ENCODE data around the gene KIF26B.

The KIF26B gene

GRCh38 chr1:245614476-245614875 is 459.7 kb downstream of the KIF26B start (continued):
- TF ChIP-seq, protein P1, sequence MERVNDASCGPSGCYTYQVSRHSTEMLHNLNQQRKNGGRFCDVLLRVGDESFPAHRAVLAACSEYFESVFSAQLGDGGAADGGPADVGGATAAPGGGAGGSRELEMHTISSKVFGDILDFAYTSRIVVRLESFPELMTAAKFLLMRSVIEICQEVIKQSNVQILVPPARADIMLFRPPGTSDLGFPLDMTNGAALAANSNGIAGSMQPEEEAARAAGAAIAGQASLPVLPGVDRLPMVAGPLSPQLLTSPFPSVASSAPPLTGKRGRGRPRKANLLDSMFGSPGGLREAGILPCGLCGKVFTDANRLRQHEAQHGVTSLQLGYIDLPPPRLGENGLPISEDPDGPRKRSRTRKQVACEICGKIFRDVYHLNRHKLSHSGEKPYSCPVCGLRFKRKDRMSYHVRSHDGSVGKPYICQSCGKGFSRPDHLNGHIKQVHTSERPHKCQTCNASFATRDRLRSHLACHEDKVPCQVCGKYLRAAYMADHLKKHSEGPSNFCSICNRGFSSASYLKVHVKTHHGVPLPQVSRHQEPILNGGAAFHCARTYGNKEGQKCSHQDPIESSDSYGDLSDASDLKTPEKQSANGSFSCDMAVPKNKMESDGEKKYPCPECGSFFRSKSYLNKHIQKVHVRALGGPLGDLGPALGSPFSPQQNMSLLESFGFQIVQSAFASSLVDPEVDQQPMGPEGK (CRISPR knock-in tag; IDR thresholded peaks at IDR 0.05; ENCODE audit: borderline replicate concordance) = no peak
- no peak for TF ChIP-seq ISL1 (CRISPR knock-in tag; IDR thresholded peaks at IDR 0.05)
- no peak for TF ChIP-seq RARB (CRISPR knock-in tag; IDR thresholded peaks at IDR 0.05)

DNA sequence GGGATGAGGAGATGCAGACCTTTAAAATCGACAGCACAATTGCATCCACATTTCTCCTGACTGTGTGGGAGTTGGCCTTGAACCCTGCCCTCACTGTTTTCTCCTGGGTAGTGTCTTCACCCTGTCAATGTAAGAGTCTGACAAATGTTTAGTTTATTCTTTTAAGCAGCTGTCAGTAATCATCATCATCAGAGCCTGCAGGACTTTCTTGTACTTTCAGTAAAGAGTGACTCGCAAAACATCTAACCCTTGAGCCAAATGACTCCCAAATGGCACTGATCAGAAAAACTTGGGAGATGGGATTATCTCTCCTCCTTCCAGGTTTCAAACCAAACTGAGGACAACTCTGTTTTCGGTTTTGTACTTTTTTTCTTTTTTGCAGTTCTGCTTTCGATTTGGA is 460.2 kb downstream of the KIF26B start:
- TF ChIP-seq RARB (CRISPR knock-in tag; IDR thresholded peaks at IDR 0.05) (no peak), ZFP30 (CRISPR knock-in tag; IDR thresholded peaks at IDR 0.05) (no peak), PPARA (CRISPR knock-in tag; IDR thresholded peaks at IDR 0.05; ENCODE audit: borderline replicate concordance) (no peak), ARNTL (CRISPR knock-in tag; IDR thresholded peaks at IDR 0.05; ENCODE audit: borderline replicate concordance, low read depth) (no peak), CSDC2 (CRISPR knock-in tag; IDR thresholded peaks at IDR 0.05) (no peak), ZFP3 (CRISPR knock-in tag; IDR thresholded peaks at IDR 0.05) (no peak)
- ATAC-seq = peak; percentile 69

DNA sequence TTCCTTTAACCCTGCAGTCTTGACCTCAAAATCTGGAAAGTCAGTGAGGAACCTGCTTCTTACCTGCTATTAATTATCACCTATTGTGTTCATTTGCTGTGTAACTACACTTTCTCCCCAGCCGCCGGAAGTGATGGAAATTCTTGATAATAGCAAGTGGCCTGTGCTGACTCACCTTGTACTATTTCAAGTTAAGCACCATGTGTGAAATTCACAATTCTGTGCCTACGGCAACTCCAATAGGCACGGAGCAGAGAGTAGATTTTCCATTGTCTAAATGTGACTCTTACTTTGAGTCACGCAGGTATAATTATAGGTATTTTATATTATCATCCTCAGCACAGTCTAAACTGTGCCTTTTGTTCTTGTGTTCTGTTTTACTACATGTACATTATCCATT is 466.8 kb downstream of the KIF26B start:
- no peak for TF ChIP-seq ZNF565 (CRISPR knock-in tag; conservative IDR thresholded peaks at IDR 0.05; ENCODE audit: low read depth)
- no peak for TF ChIP-seq ZFP30 (CRISPR knock-in tag; IDR thresholded peaks at IDR 0.05)
- TF ChIP-seq ZNF70 (CRISPR knock-in tag; IDR thresholded peaks at IDR 0.05) = no peak
- no peak for TF ChIP-seq ZFP3 (CRISPR knock-in tag; IDR thresholded peaks at IDR 0.05)
- TF ChIP-seq ESRRG (CRISPR knock-in tag; IDR thresholded peaks at IDR 0.05) = no peak
- TF ChIP-seq ISL1 (CRISPR knock-in tag; IDR thresholded peaks at IDR 0.05) = no peak
- TF ChIP-seq OSR1 (CRISPR knock-in tag; IDR thresholded peaks at IDR 0.05) = no peak
- TF ChIP-seq RARB (CRISPR knock-in tag; IDR thresholded peaks at IDR 0.05) = no peak
- no peak for TF ChIP-seq ZNF8 (CRISPR knock-in tag; IDR thresholded peaks at IDR 0.05)
- TF ChIP-seq, protein P1 (CRISPR knock-in tag; IDR thresholded peaks at IDR 0.05; ENCODE audit: borderline replicate concordance) = no peak
- no peak for TF ChIP-seq CSDC2 (CRISPR knock-in tag; IDR thresholded peaks at IDR 0.05)
- TF ChIP-seq TCF4 (CRISPR knock-in tag; IDR thresholded peaks at IDR 0.05; ENCODE audit: borderline replicate concordance) = no peak
- TF ChIP-seq CSRNP3 (CRISPR knock-in tag; IDR thresholded peaks at IDR 0.05) = no peak
- no peak for TF ChIP-seq BACH2 (CRISPR knock-in tag; IDR thresholded peaks at IDR 0.05; ENCODE audit: borderline replicate concordance)
- no peak for TF ChIP-seq CREB5 (CRISPR knock-in tag; IDR thresholded peaks at IDR 0.05; ENCODE audit: low read depth)
- TF ChIP-seq, protein P2, sequence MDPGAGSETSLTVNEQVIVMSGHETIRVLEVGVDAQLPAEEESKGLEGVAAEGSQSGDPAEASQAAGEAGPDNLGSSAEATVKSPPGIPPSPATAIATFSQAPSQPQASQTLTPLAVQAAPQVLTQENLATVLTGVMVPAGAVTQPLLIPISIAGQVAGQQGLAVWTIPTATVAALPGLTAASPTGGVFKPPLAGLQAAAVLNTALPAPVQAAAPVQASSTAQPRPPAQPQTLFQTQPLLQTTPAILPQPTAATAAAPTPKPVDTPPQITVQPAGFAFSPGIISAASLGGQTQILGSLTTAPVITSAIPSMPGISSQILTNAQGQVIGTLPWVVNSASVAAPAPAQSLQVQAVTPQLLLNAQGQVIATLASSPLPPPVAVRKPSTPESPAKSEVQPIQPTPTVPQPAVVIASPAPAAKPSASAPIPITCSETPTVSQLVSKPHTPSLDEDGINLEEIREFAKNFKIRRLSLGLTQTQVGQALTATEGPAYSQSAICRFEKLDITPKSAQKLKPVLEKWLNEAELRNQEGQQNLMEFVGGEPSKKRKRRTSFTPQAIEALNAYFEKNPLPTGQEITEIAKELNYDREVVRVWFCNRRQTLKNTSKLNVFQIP (CRISPR knock-in tag; IDR thresholded peaks at IDR 0.05; ENCODE audit: borderline replicate concordance, low read depth) = no peak
- ATAC-seq = no peak

DNA sequence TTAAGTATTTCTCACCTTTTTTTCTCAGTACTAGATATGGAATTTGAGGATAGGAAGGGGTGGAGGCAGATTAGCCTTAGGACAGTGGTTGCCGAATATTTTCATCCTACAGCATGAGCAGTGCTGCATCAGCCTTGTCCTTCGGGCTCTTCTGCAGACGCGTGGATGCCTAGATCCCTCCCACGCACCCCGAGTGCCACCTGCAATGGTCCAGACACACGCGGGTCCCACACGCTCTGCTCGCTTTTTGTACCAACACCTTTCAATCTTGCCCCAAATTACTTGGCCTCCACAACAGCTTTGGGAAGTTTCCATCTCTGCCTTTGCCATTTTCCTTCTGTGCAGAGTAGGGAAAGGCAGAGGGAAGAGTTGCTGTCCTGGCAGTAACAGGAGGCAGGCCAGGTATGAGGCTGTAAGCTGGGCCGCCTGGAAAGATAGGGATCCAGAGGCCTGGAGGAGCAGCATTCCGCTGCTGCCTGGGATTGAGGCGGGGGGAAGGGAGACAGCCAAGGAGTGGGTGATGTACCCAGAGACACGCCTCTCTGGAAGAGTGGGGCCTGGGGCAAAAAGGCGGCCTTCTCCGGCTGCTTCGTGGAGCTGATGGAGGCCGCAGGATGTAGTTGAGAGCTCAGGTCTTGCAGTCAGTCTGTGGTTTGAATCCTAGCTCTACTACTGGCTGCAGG is 467.7 kb downstream of the KIF26B start:
- ATAC-seq = peak; percentile 32; the same call in 2 of the 3 replicates
- TF ChIP-seq ARNTL (CRISPR knock-in tag; IDR thresholded peaks at IDR 0.05; ENCODE audit: borderline replicate concordance, low read depth) = no peak
- no peak for TF ChIP-seq ZNF565 (CRISPR knock-in tag; conservative IDR thresholded peaks at IDR 0.05; ENCODE audit: low read depth)

All from SK-N-SH treated with all-trans-retinoic acid at 6 μM for 48 hours (cell line).